SU-DHL-6 (cell line): ENCODE data around the gene SMTNL2.

Experiments
- H2AFZ ChIP-seq: fragments of 200-600 bp; sonication (generic); 2 replicates; pipeline ENCODE4 v1.6.1; 2014; ENCODE audit warnings: low read depth, mild to moderate bottlenecking, moderate library complexity, mixed read lengths, antibody characterized with exemption, low read length; ENCODE audit not compliant: severe bottlenecking
- H3F3A ChIP-seq: fragments of 200-600 bp; shearing (Covaris generic); 2 replicates; pipeline ENCODE4 v1.6.0; 2016; ENCODE audit warnings: antibody characterized with exemption, mild to moderate bottlenecking; ENCODE audit not compliant: insufficient read depth
- H3K27ac ChIP-seq: fragments of 200-600 bp; sonication (generic); 2 replicates; pipeline ENCODE4 v1.5.1; 2016; ENCODE audit warnings: low read depth, mild to moderate bottlenecking, low read length, moderate library complexity, mixed read lengths
- H3K27me3 ChIP-seq: fragments of 200-600 bp; sonication (generic), shearing (Covaris generic); 2 replicates; pipeline ENCODE4 v1.6.0; 2014; ENCODE audit warnings: mild to moderate bottlenecking, low read length
- H3K36me3 ChIP-seq: fragments of 200-600 bp; sonication (generic); 2 replicates; pipeline ENCODE4 v1.6.1; 2014; ENCODE audit warnings: mild to moderate bottlenecking, low read length, mixed read lengths
- H3K4me2 ChIP-seq: fragments of 300-600, 200-600 bp; shearing (Covaris generic), sonication (generic); 2 replicates; pipeline ENCODE4 v1.6.0; 2014; ENCODE audit warnings: low read length, low read depth, mild to moderate bottlenecking; ENCODE audit not compliant: poor library complexity, severe bottlenecking
- H3K4me3 ChIP-seq: fragments of 200-600 bp; sonication (generic); 2 replicates; pipeline ENCODE4 v1.5.1; 2014; ENCODE audit warnings: antibody characterized with exemption, low read length, mild to moderate bottlenecking, mixed read lengths; ENCODE audit not compliant: insufficient read depth, poor library complexity, severe bottlenecking
- H3K79me2 ChIP-seq: fragments of 200-600 bp; sonication (generic); 2 replicates; pipeline ENCODE4 v1.6.1; 2014; ENCODE audit warnings: mild to moderate bottlenecking, low read length, moderate library complexity; ENCODE audit not compliant: insufficient read depth
- H3K9ac ChIP-seq: fragments of 200-600 bp; sonication (generic); 2 replicates; pipeline ENCODE4 v1.7.0; 2014; ENCODE audit warnings: mild to moderate bottlenecking, low read length
- H3K9me2 ChIP-seq: fragments of 200-600 bp; sonication (generic); replicated peaks from 2 replicates; pipeline ENCODE4 v1.6.1; 2014; ENCODE audit warnings: low read length; ENCODE audit not compliant: insufficient read depth
- H3K9me3 ChIP-seq: fragments of 200-600 bp; sonication (generic); 2 replicates; pipeline ENCODE4 v1.6.1; 2014; ENCODE audit warnings: low read length, mixed read lengths; ENCODE audit not compliant: insufficient read depth
- H4K20me1 ChIP-seq: fragments of 200-600 bp; sonication (generic); 2 replicates; pipeline ENCODE4 v1.6.1; 2014; ENCODE audit warnings: low read depth, mild to moderate bottlenecking, antibody characterized with exemption, low read length, moderate library complexity, mixed read lengths
- CTCF ChIP-seq: fragments of 200-600 bp; sonication (generic); IDR thresholded peaks from one replicate; pipeline ENCODE4 v1.5.1; 2017; ENCODE audit warnings: antibody characterized with exemption, mild to moderate bottlenecking, low read length, moderate library complexity; ENCODE audit not compliant: insufficient read depth, poor library complexity, severe bottlenecking
- EZH2phosphoT487 ChIP-seq: fragments of 200-600 bp; sonication (generic), shearing (Covaris generic); conservative IDR thresholded peaks from 2 replicates; pipeline ENCODE4 v1.6.1; 2018; ENCODE audit warnings: mild to moderate bottlenecking, antibody characterized with exemption, low read length, moderate library complexity, mixed read lengths

Gene SMTNL2

GRCh38 chr17:4592240-4593005, 8.1 kb downstream of the SMTNL2 start:
- H3K9me3 ChIP-seq, result no peaks in the 10 kb centered on the region
- no peak overlapping the region for H2AFZ ChIP-seq
- no peaks in the 10 kb centered on the region for H4K20me1 ChIP-seq
- H3K4me3 ChIP-seq, result no peak overlapping the region
- H3K9ac ChIP-seq, result no peak overlapping the region
- no peaks in the 10 kb centered on the region for H3K27me3 ChIP-seq
- no peak for TF ChIP-seq EZH2phosphoT487
- no peak for TF ChIP-seq CTCF
- no peak overlapping the region for H3K27ac ChIP-seq
- H3K79me2 ChIP-seq, result no peaks in the 10 kb centered on the region
- H3K36me3 ChIP-seq, result no peaks in the 10 kb centered on the region
- H3K9me2 ChIP-seq, result no peaks in the 10 kb centered on the region
- no peak overlapping the region for H3K4me2 ChIP-seq
- H3F3A ChIP-seq, result no peaks in the 10 kb centered on the region

GRCh38 chr17:4593021-4593421, 8.7 kb downstream of the SMTNL2 start:
- Histone ChIP-seq H3K36me3 (no peaks in the 10 kb centered on the region), H3F3A (no peaks in the 10 kb centered on the region), H3K79me2 (no peaks in the 10 kb centered on the region), H3K27ac (no peak overlapping the region), H3K9me2 (no peaks in the 10 kb centered on the region), H4K20me1 (no peaks in the 10 kb centered on the region), H3K9ac (no peak overlapping the region), H2AFZ (no peak overlapping the region), H3K4me2 (no peak overlapping the region), H3K4me3 (no peak overlapping the region), H3K27me3 (no peaks in the 10 kb centered on the region), H3K9me3 (no peaks in the 10 kb centered on the region)
- TF ChIP-seq EZH2phosphoT487, result no peak
- TF ChIP-seq CTCF, result no peak

GRCh38 chr17:4594406-4594805, 10.1 kb downstream of the SMTNL2 start:
- Histone ChIP-seq H3K4me3 (no peak overlapping the region), H3K9ac (no peak overlapping the region), H3K4me2 (no peak overlapping the region), H3K27ac (no peak overlapping the region), H3K36me3 (no peaks in the 10 kb centered on the region), H3K27me3 (no peaks in the 10 kb centered on the region), H3K9me2 (no peaks in the 10 kb centered on the region), H2AFZ (no peak overlapping the region), H4K20me1 (no peaks in the 10 kb centered on the region), H3F3A (no peaks in the 10 kb centered on the region), H3K79me2 (no peaks in the 10 kb centered on the region), H3K9me3 (no peaks in the 10 kb centered on the region)
- TF ChIP-seq CTCF (no peak), EZH2phosphoT487 (no peak)
